Breast epithelium (tissue), 4 donors: ENCODE data around the gene UACA. TPM values are rescaled to one million over a fixed set of nuclear protein-coding genes. Genes with fewer than 3 reads are reported as not detected.

Source experiments
- DNase-seq, 2 donors: peaks; one replicate each; pipeline ENCODE4 v3.0.0-alpha.2; 2019; ENCODE audit warnings: low spot score in 2 of 2
- H3K27ac ChIP-seq, 2 donors: fragments of 200-600 bp; sonication (generic) in 1 of 2; one replicate each; pipeline ENCODE4 v1.5.1; 2016 to 2019; ENCODE audit warnings: mild to moderate bottlenecking in 1 of 2
- H3K27me3 ChIP-seq, 2 donors: fragments of 200-600 bp; sonication (generic) in 1 of 2; one replicate each; pipeline versions ENCODE4 v1.5.1 to v1.6.0; 2017 to 2019; ENCODE audit warnings: control low read depth in 1 of 2, mild to moderate bottlenecking in 1 of 2
- H3K36me3 ChIP-seq: fragments of 200-600 bp; one replicate; pipeline ENCODE4 v1.5.1; 2019
- H3K4me1 ChIP-seq, 2 donors: fragments of 200-600 bp; sonication (generic); one replicate each; pipeline ENCODE4 v1.5.1; 2016 to 2019; ENCODE audit warnings: control low read depth in 1 of 2
- H3K4me3 ChIP-seq, 3 donors: fragments of 200-600 bp; sonication (generic); 1 replicate in 2 of 3; 2 replicates in 1 of 3; pipeline ENCODE4 v1.5.1; 2016 to 2019; ENCODE audit warnings: mild to moderate bottlenecking in 3 of 3, moderate library complexity in 2 of 3
- H3K9me3 ChIP-seq, 2 donors: fragments of 200-600 bp; sonication (generic) in 1 of 2; one replicate each; pipeline ENCODE4 v1.5.1; 2016 to 2019; ENCODE audit warnings: control low read depth in 1 of 2
- CTCF ChIP-seq, 3 donors: fragments of 450-650 bp; IDR thresholded peaks; one replicate each; pipeline ENCODE4 v1.5.1; 2016 to 2017; ENCODE audit warnings: antibody characterized with exemption in 3 of 3, mild to moderate bottlenecking in 3 of 3, moderate library complexity in 3 of 3
- POLR2A ChIP-seq: fragments of 450-650 bp; IDR thresholded peaks from one replicate; pipeline ENCODE4 v1.6.1; 2016; ENCODE audit warnings: antibody characterized with exemption, mild to moderate bottlenecking, moderate library complexity
- POLR2AphosphoS5 ChIP-seq, 3 donors: sonication (generic); formaldehyde crosslinking; IDR thresholded peaks; one replicate each; pipeline ENCODE4 v1.6.1; 2017; ENCODE audit warnings: antibody characterized with exemption in 3 of 3
- intact Hi-C: fragments of 100-400 bp; cut with DNase I; formaldehyde crosslinking; loops from one replicate; pipeline ENCODE4 v1.15.1; 2023; ENCODE audit warnings: low total_unique reads
- total RNA-seq, 3 donors: library from RNA; depleted of rRNA; stranded (reverse); fragments of >200 nt; gene quantifications; one replicate each; pipeline ENCODE4 v1.1.0, GENCODE V29; 2016

UACA gene
- total RNA-seq, 3 donors from 2014 or later, result 68.5 to 144 (median 71.7) TPM

- Histone ChIP-seq H3K27me3 (no peaks in the 10 kb centered on the region), H3K4me1 (peaks cover 0 to 15% of the 10 kb centered on the region in 2 donors), H3K9me3 (no peaks in the 10 kb centered on the region), H3K27ac (peak overlapping the region; percentile 38 to 57), H3K36me3 (no peaks in the 10 kb centered on the region), H3K4me3 (no peak overlapping the region)
- peak in 1 of 2 donors; percentile 88 for DNase-seq
- TF ChIP-seq POLR2AphosphoS5 (IDR thresholded peaks at IDR 0.05) (peak in 1 of 3 donors; percentile 63), CTCF (IDR thresholded peaks at IDR 0.05) (no peak)
- intact Hi-C loops, result no loop called here
Measured at GRCh38 chr15:70605606-70606410, 157.6 kb downstream of the UACA start.

- Histone ChIP-seq H3K4me3 (no peak overlapping the region), H3K36me3 (no peaks in the 10 kb centered on the region), H3K4me1 (peaks cover 0 to 15% of the 10 kb centered on the region in 2 donors), H3K27me3 (no peaks in the 10 kb centered on the region), H3K27ac (peak overlapping the region in 1 of 2 donors; percentile 29), H3K9me3 (no peaks in the 10 kb centered on the region)
- intact Hi-C loops, result no loop called here
- DNase-seq, result no peak
- no peak for TF ChIP-seq CTCF (IDR thresholded peaks at IDR 0.05)
- no peak for TF ChIP-seq POLR2A
- no peak for TF ChIP-seq POLR2AphosphoS5 (IDR thresholded peaks at IDR 0.05)
Measured at GRCh38 chr15:70604666-70605315, 158.6 kb downstream of the UACA start.

Other genes starting within 250 kb of the UACA start
- 10 to 100 TPM; 18.6 to 72.5 (median 40.0) TPM for gene LARP6, start 90.6 kb upstream of the UACA start, total RNA-seq
- gene THAP10, start 128.9 kb upstream of the UACA start, total RNA-seq, result 1 to 10 TPM; 1.8 to 5.9 (median 5.1) TPM
- 10 to 100 TPM in 1 of 3 donors, 1 to 10 TPM in 2; 6.7 to 13.3 (median 9.5) TPM for gene LRRC49, start 129.3 kb upstream of the UACA start, total RNA-seq